Stimulated activated CD4-positive, alpha-beta T cell treated with anti-CD3 and anti-CD28 coated beads, Interleukin-15, amount 100 ng/mL, for 1 hour (primary cell): ENCODE measurements around the gene C4orf50.
"Not testable (repeated sequence)": the region's sequence is repeated elsewhere in the genome, so short reads cannot be mapped to it uniquely, and the experiment has no call there.

ENCODE experiments used
- DNase-seq, 2 donors: peaks; one replicate each; pipeline ENCODE4 v3.0.0-alpha.2; 2020; ENCODE audit warnings: low read depth in 1 of 2, low spot score in 1 of 2

Gene C4orf50

DNA sequence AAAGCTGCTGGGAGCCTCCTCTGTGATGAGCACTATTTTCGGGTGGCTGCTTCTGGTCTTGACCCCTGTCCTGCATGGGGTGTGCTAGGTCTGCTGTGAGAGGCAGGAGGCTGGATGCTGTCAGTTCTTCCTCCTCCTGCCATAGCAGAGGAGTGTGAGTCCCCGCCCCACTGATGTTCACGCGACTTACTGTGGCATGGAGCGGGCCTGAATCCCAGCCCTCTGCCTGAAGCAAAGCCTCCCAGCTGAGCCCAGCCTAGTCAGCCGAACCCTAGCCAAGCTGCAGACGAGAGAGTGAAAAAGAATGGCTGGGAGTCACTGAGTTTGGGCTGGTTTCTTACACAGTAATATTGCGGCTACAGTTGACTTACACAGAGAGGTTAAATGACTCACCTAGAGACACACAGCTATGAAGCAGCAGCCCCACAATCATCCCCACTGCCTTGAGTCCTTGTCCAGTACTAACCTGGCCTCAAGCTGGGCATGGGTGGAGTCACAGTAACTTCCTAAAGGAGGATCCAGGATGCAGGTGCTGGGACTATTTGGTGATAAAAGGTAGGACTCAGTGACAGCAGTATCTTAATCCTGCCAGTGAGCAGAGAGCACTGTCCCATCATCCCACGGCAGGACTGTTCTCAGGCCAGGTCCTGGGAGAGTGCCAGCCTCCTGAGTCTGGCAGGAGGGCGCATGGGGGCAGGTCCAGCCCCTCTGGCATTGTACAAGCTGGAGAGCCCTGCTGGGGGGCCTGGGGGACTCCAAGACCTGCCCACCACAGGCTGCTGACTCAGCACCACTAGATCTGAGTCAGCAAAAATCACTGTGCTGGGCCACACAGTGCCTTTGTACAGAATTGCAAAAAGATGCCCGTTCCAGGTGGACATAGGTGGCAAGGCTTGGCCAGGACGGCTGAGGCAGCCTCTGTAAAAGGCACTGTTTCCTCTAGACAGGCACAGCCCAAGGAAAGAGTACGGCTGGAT, 65.0 kb downstream of the C4orf50 start:
- no peak for DNase-seq

DNA sequence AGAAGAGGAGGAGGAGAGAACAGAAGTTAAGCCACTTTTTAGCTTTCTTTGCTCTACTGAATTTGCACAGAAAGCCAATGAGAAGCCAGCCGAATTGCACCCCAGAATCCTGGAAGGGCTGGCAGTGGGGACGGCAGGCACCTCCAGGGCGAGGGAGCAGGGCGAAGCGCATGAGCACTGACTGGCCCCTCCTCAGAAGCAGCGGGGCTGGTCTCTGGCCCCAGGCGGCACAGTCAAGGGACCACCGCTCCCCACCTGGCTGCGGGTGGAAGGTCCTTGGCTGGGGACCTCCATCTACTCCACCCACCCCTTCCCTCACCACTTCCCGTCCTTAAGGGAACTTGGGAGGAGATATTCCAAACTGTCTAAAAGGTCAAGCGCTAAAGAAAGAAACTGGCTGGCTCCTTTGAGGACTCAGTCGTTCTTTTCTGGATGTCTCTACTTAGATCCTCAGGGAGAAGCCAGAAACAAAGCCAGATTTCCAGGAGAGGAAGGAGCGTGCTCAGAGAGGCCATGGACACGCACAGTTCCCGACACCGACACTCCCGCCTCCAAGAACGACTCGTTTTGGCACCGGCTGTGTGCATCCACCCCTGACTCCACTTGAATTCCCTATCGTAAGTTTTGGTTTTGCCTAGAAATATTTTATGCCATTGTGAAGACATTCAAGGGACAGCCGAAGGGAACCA, 65.8 kb downstream of the C4orf50 start:
- no peak for DNase-seq

DNA sequence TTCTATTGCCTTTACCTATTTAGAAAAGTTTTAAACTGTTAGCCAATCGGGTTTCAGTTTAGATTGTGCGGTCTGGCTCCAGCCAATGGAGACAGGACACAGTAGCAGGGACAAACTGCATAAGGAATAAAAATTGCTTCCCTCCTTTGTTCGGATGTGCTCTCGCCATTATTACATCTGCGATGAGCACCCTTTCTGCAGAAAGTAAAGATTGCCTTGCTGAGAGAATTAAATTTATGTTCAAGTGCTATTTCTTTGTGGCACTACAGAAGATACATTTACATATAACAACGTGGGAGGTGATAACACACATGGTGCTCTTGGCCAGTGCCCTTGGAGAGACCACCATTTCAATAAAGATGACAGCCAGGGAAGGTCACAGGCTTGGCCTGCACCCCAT, 71.6 kb downstream of the C4orf50 start:
- DNase-seq = not testable (repeated sequence)

DNA sequence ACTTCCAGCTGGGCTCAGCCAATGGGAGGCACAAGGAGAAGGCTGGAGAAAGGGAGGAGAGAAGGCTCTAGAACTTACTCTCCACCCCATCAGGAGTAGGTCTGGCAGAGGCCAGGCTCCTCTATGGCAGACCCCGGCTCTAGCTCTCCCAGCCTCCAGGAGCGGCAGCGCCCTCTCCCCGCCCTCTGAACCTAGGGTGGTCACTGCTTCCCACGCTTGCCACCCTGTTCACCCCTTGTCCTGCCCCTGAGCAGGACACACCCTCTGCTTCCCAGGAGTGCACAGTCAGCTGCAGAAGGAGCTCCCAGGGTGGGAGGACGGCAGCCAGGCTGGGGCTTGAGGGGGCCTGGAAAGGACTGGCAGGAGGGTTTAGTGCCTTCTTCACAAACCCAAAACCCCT, 72.3 kb downstream of the C4orf50 start:
- no peak for DNase-seq

DNA sequence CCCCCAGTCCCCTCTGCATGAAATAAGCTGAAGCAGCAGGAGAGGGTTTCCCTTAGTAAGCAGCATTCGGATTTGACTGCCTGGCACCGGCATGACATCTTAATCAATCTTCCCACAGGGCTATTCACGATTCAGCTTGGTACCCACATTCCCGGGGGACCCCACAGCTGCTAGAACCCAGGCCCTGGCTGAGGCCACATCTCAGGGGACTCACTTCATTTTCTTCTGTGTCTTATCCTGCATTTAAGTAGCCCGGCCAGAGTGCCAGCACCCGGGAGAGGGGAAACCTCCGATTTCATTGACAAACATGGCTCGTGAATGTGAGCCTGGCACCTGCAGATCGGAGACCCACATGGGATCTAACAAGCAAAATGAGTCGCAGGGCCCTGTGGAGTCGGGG, 73.1 kb downstream of the C4orf50 start:
- no peak for DNase-seq

DNA sequence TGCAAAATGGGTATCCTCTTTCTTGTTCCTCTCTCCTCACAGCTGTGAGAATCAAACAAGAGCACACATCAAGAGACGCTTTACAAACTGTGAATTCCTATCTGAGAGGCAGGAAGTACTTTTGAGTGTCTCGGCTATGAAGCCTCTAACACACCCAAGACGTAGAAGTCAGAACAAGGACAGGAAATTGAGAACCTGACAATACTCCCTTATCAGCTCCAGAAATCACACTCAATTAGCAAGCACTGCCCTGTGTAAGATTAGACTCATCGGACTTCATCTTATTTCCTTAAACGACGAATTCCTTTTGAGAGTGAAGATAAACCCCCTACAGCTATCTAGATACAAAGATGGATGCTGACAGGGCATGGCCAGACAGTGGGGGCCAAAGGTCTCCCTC, 74.7 kb downstream of the C4orf50 start:
- DNase-seq = no peak

DNA sequence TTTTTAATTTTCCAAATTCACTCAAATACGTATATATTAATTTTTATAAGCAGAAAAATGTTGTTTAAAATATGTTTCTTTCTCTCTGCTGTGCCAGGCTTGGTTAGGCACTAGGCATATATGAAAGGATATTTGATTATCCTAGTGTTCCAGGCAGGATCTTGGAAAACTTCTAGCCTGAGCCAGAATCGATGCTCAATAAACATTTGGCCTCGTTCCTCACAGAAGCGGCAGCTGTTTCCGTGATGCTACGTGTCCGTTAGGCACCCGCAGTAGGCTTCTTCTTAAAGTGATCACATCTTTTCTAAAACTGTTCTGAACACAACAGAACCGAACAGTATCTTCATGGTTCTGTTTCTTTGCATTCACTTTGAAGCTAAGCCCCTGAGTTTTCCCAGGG, 75.3 kb downstream of the C4orf50 start:
- no peak for DNase-seq

DNA sequence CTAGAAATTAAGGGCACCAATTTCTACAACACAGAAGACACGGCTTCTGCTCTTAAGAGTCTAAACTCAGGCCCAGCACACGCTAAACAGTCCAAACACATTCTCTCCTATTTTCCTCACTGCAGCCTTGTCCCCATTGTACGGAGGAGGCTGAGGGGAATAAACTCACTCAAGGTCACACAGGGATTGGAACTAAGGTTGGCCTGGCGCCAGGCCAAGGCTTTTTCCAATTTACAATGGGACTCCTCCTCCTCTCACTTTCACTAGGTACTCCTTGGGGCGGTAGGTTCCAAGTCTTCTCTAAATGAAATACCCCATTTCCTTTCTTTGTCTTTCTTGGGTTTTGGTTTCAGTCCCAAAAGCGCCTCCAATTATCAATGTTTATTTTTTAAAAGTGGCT, 76.6 kb downstream of the C4orf50 start:
- no peak for DNase-seq

DNA sequence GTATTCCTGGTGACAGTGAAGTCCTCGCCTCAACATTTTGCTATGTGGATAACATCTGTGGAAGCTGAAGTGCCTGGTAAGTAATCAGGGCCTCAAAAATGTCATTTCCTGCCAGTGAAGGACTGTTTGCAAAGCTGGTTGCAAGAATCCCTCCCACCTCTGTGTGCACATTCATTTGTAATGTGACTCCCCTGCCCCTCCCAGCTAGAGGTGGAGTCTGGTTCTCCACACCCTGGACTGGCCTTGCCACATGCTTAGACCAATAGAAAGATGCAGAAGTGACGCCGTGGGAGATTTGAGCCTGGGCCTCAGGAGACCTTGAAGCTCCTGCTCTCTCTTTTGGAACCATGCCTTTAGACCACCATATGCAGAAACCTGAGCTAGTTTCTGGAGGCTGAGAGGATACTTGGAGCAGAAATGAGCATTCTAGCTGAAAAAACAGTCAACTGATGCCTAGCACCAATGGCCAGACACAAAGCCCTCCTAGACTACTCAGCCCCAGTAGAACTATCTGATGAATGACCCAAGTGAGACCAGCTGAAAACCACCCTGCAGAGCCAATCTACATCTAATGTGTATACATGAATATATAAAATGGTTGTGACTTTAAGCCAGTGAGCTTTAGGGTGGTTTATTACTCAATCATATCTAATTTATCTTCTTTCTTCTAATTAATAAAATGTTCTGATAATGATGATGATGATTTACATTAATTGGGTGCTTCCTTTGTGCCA, 77.6 kb downstream of the C4orf50 start:
- no peak for DNase-seq

DNA sequence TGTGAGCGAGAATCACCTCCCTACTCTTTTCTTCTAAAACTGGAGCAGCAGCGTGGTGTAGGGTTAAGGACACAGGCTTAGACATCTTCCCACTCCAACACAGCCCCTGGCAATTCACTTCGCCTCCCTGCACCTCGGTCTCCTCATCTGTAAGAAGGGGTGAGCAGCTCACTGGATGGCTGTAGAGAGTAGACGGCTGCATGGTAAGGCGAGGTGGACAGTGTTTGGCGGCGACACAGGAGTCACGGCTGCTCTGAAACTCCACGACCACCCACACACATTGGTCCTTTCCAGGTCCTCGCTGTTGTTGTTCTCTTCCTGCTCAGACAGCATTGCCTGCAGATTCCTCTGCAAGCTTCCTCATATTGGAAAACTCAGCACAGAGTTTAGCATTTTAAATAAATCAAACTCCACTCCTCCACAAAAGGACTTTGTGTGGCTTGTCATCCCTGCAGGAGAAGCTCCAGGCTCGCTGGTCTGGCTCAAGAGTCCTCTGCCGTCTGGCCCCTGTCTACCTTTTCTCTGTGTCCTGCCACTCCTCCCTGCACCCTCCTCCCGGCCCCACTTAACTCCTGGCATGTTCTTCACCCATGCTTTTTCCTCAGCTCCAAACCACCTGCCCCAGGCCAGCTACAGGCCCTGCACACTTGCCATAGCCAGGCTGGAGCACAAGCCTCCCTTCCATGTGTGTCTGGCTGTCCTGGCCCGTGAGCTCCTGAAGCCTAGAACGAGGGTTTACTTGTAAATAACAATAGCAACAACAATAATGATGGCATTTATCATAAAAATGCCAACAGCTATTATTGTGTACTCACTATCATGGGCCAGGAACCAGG, 84.0 kb downstream of the C4orf50 start:
- no peak for DNase-seq

DNA sequence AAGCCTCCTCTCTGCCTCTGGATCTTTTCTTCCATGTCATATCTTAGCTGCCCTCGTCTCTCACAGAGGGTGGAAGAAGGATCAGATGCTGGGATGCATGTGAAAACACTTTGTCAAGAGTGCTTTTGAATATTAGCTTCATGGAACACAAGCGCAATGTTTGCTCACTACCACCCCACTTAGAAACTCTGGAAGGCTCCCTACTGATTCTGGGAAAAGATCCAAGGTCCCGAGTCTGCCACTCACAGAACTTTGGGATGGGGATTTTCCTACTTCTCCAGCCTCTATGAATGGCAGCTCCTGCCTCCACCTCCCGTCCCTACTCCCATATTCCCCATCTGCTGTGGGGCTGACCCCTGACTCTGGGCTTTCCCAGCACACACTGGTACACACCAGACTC, 85.1 kb downstream of the C4orf50 start:
- no peak for DNase-seq

DNA sequence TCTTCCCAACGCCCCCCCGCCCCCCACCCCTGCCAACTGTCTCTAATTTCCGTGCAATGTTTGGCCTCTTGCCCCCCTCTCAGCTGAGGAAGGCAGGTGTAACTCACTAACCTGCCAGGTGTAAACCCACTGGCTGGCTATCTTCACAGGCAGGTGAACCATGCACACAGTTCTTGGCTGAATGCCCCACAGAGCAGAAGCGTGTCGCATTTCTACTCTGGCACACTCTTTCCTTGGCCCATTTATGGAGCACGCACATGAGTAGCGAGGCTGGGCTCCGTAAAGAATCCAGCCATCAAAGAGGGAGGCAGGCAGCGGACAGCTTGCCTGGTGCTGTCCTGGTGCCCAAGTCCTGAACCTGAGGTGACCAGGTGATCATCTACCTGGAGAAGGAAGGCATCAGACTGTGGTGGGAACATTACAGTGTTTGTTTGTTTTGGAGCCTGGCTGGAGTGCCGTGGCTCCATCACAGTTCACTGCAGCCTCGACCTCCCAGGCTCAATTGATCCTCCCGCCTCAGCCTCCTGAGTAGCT, 86.1 kb downstream of the C4orf50 start:
- no peak for DNase-seq

DNA sequence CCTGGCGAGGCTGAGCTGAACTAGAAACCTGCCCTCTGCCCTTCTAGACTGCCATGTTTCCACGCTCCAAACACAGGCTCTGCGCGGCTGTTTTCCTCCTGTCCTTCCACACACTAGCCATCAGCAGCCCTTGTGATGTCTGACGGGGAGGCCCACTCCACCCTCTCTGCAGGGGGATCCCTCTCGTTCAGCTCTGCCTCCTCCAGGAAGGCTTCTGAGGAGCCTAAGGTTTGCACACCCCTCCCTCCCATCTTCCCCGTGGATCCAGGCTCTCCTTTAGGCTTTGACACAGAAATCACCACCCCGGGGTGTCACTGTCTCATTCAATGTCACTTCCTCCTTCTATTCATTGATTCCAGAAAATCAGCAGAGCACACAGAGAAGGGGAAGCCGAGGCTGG, 86.7 kb downstream of the C4orf50 start:
- no peak for DNase-seq

DNA sequence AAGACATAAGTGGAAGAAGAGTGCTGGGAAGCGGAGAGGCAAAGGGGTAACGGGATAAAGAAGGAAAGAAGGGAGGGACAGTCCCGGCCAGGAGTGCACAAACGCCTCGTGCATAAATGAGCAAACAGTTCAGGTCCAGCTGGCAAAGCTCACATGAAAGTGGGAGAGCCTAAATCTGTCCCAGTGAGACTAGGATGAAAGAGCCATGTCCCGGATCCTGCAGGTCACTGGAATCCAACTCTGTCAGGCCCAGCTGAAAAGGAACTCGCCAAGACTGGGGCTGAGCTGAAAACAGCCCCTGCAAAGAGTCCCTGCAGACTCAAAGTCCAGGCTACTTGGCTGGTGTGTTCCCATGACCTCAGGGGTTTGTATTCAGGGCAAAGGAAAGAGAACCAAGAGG, 87.4 kb downstream of the C4orf50 start:
- no peak for DNase-seq

DNA sequence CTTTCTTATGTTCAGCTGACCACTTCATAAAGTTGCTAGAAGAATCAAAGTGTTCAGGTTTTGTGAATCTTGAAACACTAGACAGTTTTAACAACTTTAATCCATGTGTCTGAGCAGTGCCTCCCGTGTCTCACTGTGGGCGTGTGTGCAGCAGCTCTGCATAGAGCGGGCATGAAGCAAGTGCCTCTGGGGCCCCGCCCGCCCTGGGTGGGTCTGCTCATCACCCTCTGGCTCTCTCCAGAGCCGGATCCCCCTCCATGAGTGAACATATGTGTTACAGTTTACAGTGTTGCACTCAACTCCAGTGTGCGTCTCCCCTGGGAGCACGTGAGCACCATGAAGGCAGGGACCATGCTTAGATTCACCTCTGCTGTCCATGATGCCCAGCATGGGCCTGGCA, 87.8 kb downstream of the C4orf50 start:
- DNase-seq = no peak

DNA sequence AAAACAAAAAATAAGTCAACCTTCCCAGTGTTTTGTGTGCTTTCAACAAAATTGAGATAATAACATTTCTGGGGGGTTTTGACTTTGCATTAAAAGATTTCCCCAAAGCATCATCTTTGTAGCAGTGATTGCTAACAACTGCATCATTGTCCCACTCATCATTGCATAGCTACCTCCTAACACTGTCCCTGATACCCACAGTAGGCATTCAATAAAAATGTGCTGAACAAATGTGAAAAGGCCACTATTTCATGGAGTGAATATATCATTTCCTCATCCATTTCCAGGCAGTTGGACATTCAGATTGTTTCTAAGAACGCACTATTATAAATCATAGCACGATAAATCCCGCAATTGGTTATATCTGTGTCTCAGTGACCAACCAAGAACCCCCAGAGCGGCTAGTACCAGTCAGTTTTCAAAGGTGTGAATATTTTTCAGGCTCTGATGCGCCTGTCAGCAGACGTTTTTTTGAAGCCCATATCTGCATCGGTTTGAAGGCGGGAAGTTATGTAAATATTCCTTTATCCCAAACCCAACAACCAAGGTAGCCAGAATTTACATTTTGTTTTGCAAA, 89.3 kb downstream of the C4orf50 start:
- no peak for DNase-seq

DNA sequence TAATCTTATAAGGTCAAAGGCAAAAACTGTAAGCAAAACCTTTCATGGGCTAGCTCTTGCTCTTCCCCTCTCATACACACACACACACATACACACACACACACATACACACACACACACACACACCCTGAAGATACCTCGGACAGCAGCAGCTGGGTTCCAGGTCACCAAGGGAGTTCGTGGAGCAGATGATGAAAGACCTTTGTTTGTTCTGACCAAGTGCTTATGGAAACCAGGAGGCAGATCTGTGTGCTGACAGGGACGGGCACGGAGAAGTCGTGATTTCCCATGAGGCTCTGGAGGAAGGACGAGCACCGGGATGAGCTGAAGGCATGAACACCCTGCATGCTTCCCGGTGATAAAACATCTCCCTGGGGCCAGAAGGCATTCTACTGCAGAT, 90.0 kb downstream of the C4orf50 start:
- DNase-seq = no peak

DNA sequence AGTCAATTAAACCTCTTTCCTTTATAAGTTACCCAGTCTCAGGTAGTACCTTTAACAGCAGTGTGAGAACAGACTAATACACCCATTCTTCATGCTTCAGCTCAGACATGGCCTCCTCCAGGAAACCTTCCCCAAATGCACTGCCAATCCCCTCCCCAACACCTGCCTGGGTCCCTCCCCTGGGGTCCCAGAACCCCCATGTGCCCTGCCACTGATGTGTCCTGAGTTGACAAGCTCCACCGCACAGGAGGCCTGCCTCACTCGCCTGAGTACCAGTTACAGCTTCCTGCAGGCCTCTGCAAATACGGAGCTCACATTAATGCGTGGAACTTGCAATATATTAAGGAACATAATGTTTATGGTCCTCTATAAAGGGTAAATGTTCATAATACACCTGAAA, 90.5 kb downstream of the C4orf50 start:
- DNase-seq = no peak

DNA sequence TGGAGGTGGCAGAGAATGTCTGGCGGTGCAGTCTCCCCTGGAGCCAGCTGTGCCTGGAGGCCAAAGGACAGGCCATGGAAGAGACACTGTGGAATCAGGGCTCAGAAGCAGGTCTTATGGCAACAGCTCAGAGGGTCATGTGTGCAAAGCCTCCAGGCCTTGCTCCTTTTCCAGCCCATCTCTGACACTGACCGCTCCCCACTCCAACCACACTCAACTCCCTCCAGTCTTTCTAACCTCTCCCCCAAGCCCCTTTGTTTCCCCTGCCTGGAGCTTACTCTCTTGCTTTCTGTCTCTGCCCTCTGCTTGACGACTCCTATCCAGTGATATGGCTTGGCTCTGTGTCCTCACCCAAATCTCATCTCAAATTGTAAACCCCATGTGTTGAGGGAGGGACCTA, 91.1 kb downstream of the C4orf50 start:
- DNase-seq = no peak

DNA sequence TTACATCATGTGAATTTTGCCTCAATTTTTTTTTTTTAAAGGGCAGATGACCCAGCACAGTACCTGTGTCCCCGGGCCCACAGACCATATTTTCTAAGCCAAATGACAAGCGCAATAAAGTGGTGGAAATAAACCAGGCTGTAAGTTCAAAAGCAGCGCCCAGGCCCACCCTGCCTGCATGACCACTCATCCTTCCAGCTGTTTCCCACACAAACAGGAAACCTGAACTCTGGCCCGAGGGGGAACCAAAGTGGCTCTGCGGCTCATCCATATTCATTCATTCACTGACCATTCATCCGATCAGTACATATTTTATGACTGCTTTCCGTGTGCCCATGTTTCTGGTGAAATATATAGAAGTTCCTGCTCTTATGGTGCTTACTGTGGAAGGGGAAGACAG, 91.6 kb downstream of the C4orf50 start:
- DNase-seq = no peak
